Activated CD4-positive, alpha-beta T cell treated with anti-CD3 and anti-CD28 coated beads, Interleukin-2, Interleukin-4, amounts not matched to agents 100 ng/mL and 50 ng/mL, durations not matched to agents 16 hours and 8 hours (primary cell): Measurements from ENCODE around the gene ANKS1A.
"Not testable (repeated sequence)": the region's sequence is repeated elsewhere in the genome, so short reads cannot be mapped to it uniquely, and the experiment has no call there.

Experiments
- DNase-seq: peaks from one replicate; pipeline ENCODE4 v3.0.0-alpha.2; 2020; ENCODE audit warnings: low spot score

The ANKS1A gene

GRCh38 chr6:35086636-35087360 is 197.7 kb downstream of the ANKS1A start:
- DNase-seq, result no peak

- no peak for DNase-seq
Measured at GRCh38 chr6:35087361-35088280, 198.6 kb downstream of the ANKS1A start.

GRCh38 chr6:35088281-35089215 is 199.5 kb downstream of the ANKS1A start:
- DNase-seq, result no peak

GRCh38 chr6:35089216-35089934 is 200.3 kb downstream of the ANKS1A start:
- DNase-seq, result no peak

- DNase-seq, result no peak
Measured at GRCh38 chr6:35089935-35090505, 201.0 kb downstream of the ANKS1A start.

GRCh38 chr6:35090734-35091133 is 201.7 kb downstream of the ANKS1A start:
- no peak for DNase-seq

GRCh38 chr6:35091346-35092083 is 202.5 kb downstream of the ANKS1A start:
- DNase-seq, result no peak

GRCh38 chr6:35092362-35093117 is 203.5 kb downstream of the ANKS1A start:
- no peak for DNase-seq

- no peak for DNase-seq
Measured at GRCh38 chr6:35093118-35093445, 204.0 kb downstream of the ANKS1A start.

- no peak for DNase-seq
Measured at GRCh38 chr6:35093783-35094182, 204.7 kb downstream of the ANKS1A start.

- DNase-seq, result no peak
Measured at GRCh38 chr6:35094183-35094582, 205.1 kb downstream of the ANKS1A start.

GRCh38 chr6:35096129-35096862 is 207.2 kb downstream of the ANKS1A start:
- DNase-seq, result no peak

- DNase-seq, result no peak
Measured at GRCh38 chr6:35099116-35099515, 210.1 kb downstream of the ANKS1A start.

GRCh38 chr6:35105078-35105477 is 216.0 kb downstream of the ANKS1A start:
- DNase-seq, result no peak

- not testable (repeated sequence) for DNase-seq
Measured at GRCh38 chr6:35106061-35106460, 217.0 kb downstream of the ANKS1A start.

- DNase-seq, result peak; percentile 3
Measured at GRCh38 chr6:35107208-35107607, 218.2 kb downstream of the ANKS1A start.

- DNase-seq, result not testable (repeated sequence)
Measured at GRCh38 chr6:35107761-35108160, 218.7 kb downstream of the ANKS1A start.

GRCh38 chr6:35108309-35108885 is 219.3 kb downstream of the ANKS1A start:
- DNase-seq, result no peak

- no peak for DNase-seq
Measured at GRCh38 chr6:35120746-35121145, 231.7 kb downstream of the ANKS1A start.
